Pancreas (tissue), 10 donors: ENCODE data around the gene TTL. TPM values are rescaled to one million over a fixed set of nuclear protein-coding genes. Genes with fewer than 3 reads are reported as not detected.
"Not testable (repeated sequence)": the region's sequence is repeated elsewhere in the genome, so short reads cannot be mapped to it uniquely, and the experiment has no call there.

Experiments
- ATAC-seq, 4 donors: fragments of 200-7000 bp; cut with Tn5 transposase; one replicate each; pipeline versions ENCODE4 v1.8.0 to v1.9.1; 2020; ENCODE audit warnings: mild to moderate bottlenecking in 4 of 4, moderate library complexity in 4 of 4
- DNase-seq, 6 donors: peaks; one replicate each; pipeline ENCODE4 v3.0.0-alpha.2; 2020
- FAIRE-seq: peaks from 2 replicates; lab custom pipeline; 2012; peaks lifted over from hg19 to GRCh38; lab: Jason Lieb, UNC
- H3K27ac ChIP-seq, 4 donors: fragments of 200-600 bp; sonication (generic); 1 replicate in 3 of 4; 2 replicates in 1 of 4; pipeline versions ENCODE4 v1.5.0 to v1.8.0; 2020
- H3K27me3 ChIP-seq, 4 donors: fragments of 200-600 bp; one replicate each; pipeline ENCODE4 v1.8.0; 2021
- H3K36me3 ChIP-seq, 3 donors: fragments of 200-600 bp; sonication (generic) in 1 of 3; one replicate each; pipeline versions ENCODE4 v1.5.0 to v1.8.0; 2020 to 2021
- H3K4me1 ChIP-seq, 3 donors: fragments of 200-600 bp; one replicate each; pipeline ENCODE4 v1.8.0; 2021
- H3K4me3 ChIP-seq, 4 donors: fragments of 200-600 bp; sonication (generic) in 2 of 4; one replicate each; pipeline versions ENCODE4 v1.5.0 to v1.8.0; 2020 to 2021
- H3K9me3 ChIP-seq, 4 donors: fragments of 200-600 bp; one replicate each; pipeline ENCODE4 v1.8.0; 2021
- WGBS, 2 donors: extraction: QIAGEN DNeasy Blood & Tissue Kit; methylation state at CpG; one replicate each; pipeline ENCODE4 v1.1.7; 2013; 5-methylcytosine and 5-hydroxymethylcytosine counted together
- intact Hi-C, 3 donors: fragments of 100-400 bp; cut with DNase I; formaldehyde crosslinking; loops; one replicate each; pipeline versions ENCODE4 v1.11.1 to v1.14.2; 2022
- polyA plus RNA-seq, 2 donors: library from polyadenylated mRNA; stranded (reverse); fragments of 200-250 nt; gene quantifications; one replicate each; pipeline ENCODE4 v1.2.3, GENCODE V29; 2013
- total RNA-seq, 6 donors: library from RNA; stranded (reverse); fragmentation: NEBNext Ultra II Directional in 4 of 6; extraction: Animal tissue kit (Norgen Biotek cat#: 25700) in 4 of 6; gene quantifications; one replicate each; pipeline versions ENCODE4 v1.2.1 to v1.2.4, GENCODE V29; 2021 to 2023
- TF ChIP-seq, protein P1 (sequence below), 4 donors: fragments of 200-600 bp; sonication (generic) in 3 of 4; IDR thresholded peaks; one replicate each; pipeline versions ENCODE4 v1.5.0 to v1.8.0; 2021; ENCODE audit warnings: antibody characterized with exemption in 4 of 4
- donor health status: healthy with polysubstance abuse.
- donor health status: DM: no; HTN: no; CAD: no; lungs with moderate emphysema.
- donor health status: DM: no; HTN: no; CAD: no.
- donor health status: control.
- donor health status: control.
- donor health status: Bipolar disorder and iron deficiency.
- donor health status: DM: yes; HTN: yes; CAD: no.
- donor health status: DM: no; HTN: no; CAD: no.
- donor health status: DM: no; HTN: no; CAD: no.
- donor health status: DM: yes; HTN: yes; CAD: no.

Gene TTL
- total and polyA plus RNA-seq, 8 donors: 6.6 to 16.8 (median 7.8) TPM

- DNase-seq: no peak
- intact Hi-C loops: no loop called here
- Histone ChIP-seq H3K27ac (no peak overlapping the region), H3K4me1 (no peaks in the 10 kb centered on the region), H3K27me3 (no peaks in the 10 kb centered on the region), H3K36me3 (no peaks in the 10 kb centered on the region), H3K4me3 (no peak overlapping the region), H3K9me3 (no peaks in the 10 kb centered on the region)
- no peak for ATAC-seq
- FAIRE-seq: no peak
- TF ChIP-seq, protein P1, sequence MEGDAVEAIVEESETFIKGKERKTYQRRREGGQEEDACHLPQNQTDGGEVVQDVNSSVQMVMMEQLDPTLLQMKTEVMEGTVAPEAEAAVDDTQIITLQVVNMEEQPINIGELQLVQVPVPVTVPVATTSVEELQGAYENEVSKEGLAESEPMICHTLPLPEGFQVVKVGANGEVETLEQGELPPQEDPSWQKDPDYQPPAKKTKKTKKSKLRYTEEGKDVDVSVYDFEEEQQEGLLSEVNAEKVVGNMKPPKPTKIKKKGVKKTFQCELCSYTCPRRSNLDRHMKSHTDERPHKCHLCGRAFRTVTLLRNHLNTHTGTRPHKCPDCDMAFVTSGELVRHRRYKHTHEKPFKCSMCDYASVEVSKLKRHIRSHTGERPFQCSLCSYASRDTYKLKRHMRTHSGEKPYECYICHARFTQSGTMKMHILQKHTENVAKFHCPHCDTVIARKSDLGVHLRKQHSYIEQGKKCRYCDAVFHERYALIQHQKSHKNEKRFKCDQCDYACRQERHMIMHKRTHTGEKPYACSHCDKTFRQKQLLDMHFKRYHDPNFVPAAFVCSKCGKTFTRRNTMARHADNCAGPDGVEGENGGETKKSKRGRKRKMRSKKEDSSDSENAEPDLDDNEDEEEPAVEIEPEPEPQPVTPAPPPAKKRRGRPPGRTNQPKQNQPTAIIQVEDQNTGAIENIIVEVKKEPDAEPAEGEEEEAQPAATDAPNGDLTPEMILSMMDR (IDR thresholded peaks at IDR 0.05): no peak
- 97 to 99% methylated on average over 3 of the region's 3 CpGs for WGBS, 2 donors
Observed at GRCh38 chr2:112516801-112517200, 34.8 kb downstream of the TTL start.

- ATAC-seq (no peak), FAIRE-seq (no peak), DNase-seq (no peak)
- Histone ChIP-seq H3K9me3 (no peaks in the 10 kb centered on the region), H3K27me3 (no peaks in the 10 kb centered on the region), H3K36me3 (no peaks in the 10 kb centered on the region), H3K4me1 (no peaks in the 10 kb centered on the region), H3K27ac (no peak overlapping the region), H3K4me3 (no peak overlapping the region)
- 82 to 87% methylated on average over 7 of the region's 7 CpGs for WGBS, 2 donors
- TF ChIP-seq, protein P1 (IDR thresholded peaks at IDR 0.05): no peak
- intact Hi-C loops: no loop called here
Observed at GRCh38 chr2:112518807-112519206, 36.9 kb downstream of the TTL start.

DNA sequence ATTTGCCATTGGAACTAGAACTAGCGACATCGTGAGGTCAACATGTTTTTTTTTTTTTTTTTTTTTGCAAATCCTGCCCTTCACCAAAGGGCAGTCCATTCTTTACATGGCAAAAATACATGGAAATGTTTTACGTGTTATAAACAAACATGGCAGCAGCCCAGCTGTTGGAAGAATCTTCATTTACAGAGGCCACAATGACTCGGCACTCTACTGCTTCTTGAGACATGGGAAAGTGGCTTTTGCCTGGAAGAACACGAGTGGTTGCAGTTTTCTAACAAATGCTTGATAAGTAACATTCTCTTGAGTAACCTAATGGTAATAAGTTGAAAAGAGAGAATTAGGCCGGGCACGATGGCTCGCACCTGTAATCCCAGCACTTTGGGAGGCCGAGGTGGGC is 37.5 kb downstream of the TTL start:
- TF ChIP-seq, protein P1 (IDR thresholded peaks at IDR 0.05): no peak
- ATAC-seq: no peak
- Histone ChIP-seq H3K36me3 (no peaks in the 10 kb centered on the region), H3K9me3 (no peaks in the 10 kb centered on the region), H3K27me3 (no peaks in the 10 kb centered on the region), H3K4me3 (no peak overlapping the region), H3K27ac (no peak overlapping the region), H3K4me1 (no peaks in the 10 kb centered on the region)
- no peak for DNase-seq
- intact Hi-C loops: no loop called here
- 86 to 87% methylated on average over 9 of the region's 9 CpGs for WGBS, 2 donors
- FAIRE-seq: no peak

- no peaks in the 10 kb centered on the region for H3K36me3 ChIP-seq
- H3K27ac ChIP-seq: no peak overlapping the region
- FAIRE-seq (no peak), DNase-seq (no peak), ATAC-seq (no peak)
- H3K27me3 ChIP-seq: no peaks in the 10 kb centered on the region
- H3K9me3 ChIP-seq: no peaks in the 10 kb centered on the region
- no peak overlapping the region for H3K4me3 ChIP-seq
- no peaks in the 10 kb centered on the region for H3K4me1 ChIP-seq
- TF ChIP-seq, protein P1 (IDR thresholded peaks at IDR 0.05): no peak
- intact Hi-C loops: no loop called here
- 91 to 96% methylated on average over 7 of the region's 7 CpGs for WGBS, 2 donors
Observed at GRCh38 chr2:112520234-112520783, 38.4 kb downstream of the TTL start.

DNA sequence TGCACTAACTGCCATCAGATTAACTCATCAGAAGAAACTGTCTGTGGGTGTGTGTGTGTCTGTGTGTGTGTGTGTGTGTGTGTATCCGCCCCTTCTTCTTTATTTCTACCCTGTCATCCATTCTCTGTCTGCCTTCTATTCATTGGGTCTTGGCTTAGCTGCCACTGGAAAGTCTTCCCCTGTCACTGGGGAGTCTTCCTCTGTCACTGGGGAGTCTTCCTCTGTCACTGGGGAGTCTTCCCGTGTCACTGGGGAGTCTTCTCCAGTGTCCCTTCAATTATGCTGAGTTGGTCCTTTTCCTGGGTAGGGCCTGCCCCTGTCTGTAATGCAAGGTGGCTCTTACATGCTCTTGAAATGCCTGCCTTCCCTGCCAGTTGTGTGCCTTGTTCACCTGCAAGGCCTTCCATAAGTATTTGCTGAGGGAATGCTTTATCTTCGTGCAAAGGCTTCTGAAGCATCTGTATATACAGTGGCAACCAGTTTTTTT is 41.4 kb downstream of the TTL start:
- no peak for FAIRE-seq

GRCh38 chr2:112524276-112524675 is 42.3 kb downstream of the TTL start:
- H3K4me1 ChIP-seq, DNase-seq, intact Hi-C loops, H3K4me3 ChIP-seq, H3K27ac ChIP-seq, H3K36me3 ChIP-seq, ATAC-seq, H3K27me3 ChIP-seq, H3K9me3 ChIP-seq, FAIRE-seq: not testable (repeated sequence)
- 93 to 99% methylated on average over 3 of the region's 3 CpGs for WGBS, 2 donors

More for the DNA sequence above, 41.4 kb downstream of the TTL start:
- intact Hi-C loops: no loop called here
- TF ChIP-seq, protein P1 (IDR thresholded peaks at IDR 0.05): no peak
- DNase-seq (no peak), ATAC-seq (no peak)
- Histone ChIP-seq H3K4me3 (no peak overlapping the region), H3K27ac (no peak overlapping the region), H3K9me3 (no peaks in the 10 kb centered on the region), H3K4me1 (no peaks in the 10 kb centered on the region), H3K27me3 (no peaks in the 10 kb centered on the region), H3K36me3 (peaks cover 0 to under 1% (median 0%) of the 10 kb centered on the region in 3 donors)
- 83 to 87% methylated on average over 3 of the region's 3 CpGs for WGBS, 2 donors
